IMR-90 (cell line): ENCODE measurements around the gene TNNI2. TPM values are rescaled to one million over a fixed set of nuclear protein-coding genes. Genes with fewer than 3 reads are reported as not detected.

Source experiments
- ATAC-seq: fragments of 200-7000 bp; cut with Tn5 transposase; 2 replicates; pipeline ENCODE4 v1.9.1; 2020; ENCODE audit warnings: low read depth, mild to moderate bottlenecking, moderate library complexity
- BruUV-seq: library from RNA; stranded (reverse); fragments of 400-500 nt; replicated peaks from 2 replicates; lab custom pipeline; 2021; lab: Mats Ljungman, UMichigan
- CTCF ChIA-PET: fragments of 300-600 bp; formaldehyde crosslinking; extraction: SDS; loops from one replicate; lab custom pipeline; 2021; ENCODE audit warnings: antibody characterized with exemption; lab: Yijun Ruan, JAX
- POLR2A ChIA-PET: fragments of 300-600 bp; sonication (Branson Sonifier 250); formaldehyde crosslinking; loops from one replicate; lab custom pipeline; 2022; ENCODE audit warnings: antibody characterized with exemption; ENCODE audit not compliant: unreplicated experiment; lab: Charles Lee
- DNase-seq: peaks from one replicate; pipeline ENCODE4 v3.0.0; 2013
- H2AFZ ChIP-seq: replicated peaks from 2 replicates; pipeline ENCODE3; 2013; ENCODE audit warnings: low read length, mild to moderate bottlenecking; ENCODE audit not compliant: poor library complexity
- H2AK5ac ChIP-seq: 2 replicates; pipeline ENCODE4 v1.6.1; 2013; ENCODE audit warnings: low read depth, low read length, inconsistent platforms
- H2AK9ac ChIP-seq: replicated peaks from 2 replicates; pipeline ENCODE3; 2013; ENCODE audit warnings: mild to moderate bottlenecking, low read depth, low read length, moderate library complexity; ENCODE audit not compliant: poor library complexity
- H2BK120ac ChIP-seq: 2 replicates; pipeline ENCODE4 v1.6.1; 2013; ENCODE audit warnings: low read depth, low read length, inconsistent platforms
- H2BK15ac ChIP-seq: 3 replicates; pipeline ENCODE4 v1.6.1; 2013; ENCODE audit warnings: low read depth, low read length, inconsistent platforms
- H2BK20ac ChIP-seq: 2 replicates; pipeline ENCODE4 v1.6.1; 2013; ENCODE audit warnings: low read depth, mild to moderate bottlenecking, inconsistent platforms, low read length, moderate library complexity
- H2BK5ac ChIP-seq: 2 replicates; pipeline ENCODE4 v1.6.1; 2013; ENCODE audit warnings: mild to moderate bottlenecking, low read depth, low read length, inconsistent platforms; ENCODE audit not compliant: poor library complexity, severe bottlenecking
- H3K14ac ChIP-seq: replicated peaks from 2 replicates; pipeline ENCODE4 v1.6.1; 2013; ENCODE audit warnings: low read depth, low read length, inconsistent platforms
- H3K18ac ChIP-seq: 2 replicates; pipeline ENCODE4 v1.6.1; 2013; ENCODE audit warnings: low read depth, low read length, control low read depth
- H3K23ac ChIP-seq: 2 replicates; pipeline ENCODE4 v1.6.1; 2013; ENCODE audit warnings: low read depth, low read length, inconsistent platforms
- H3K27ac ChIP-seq: 2 replicates; pipeline ENCODE4 v1.5.1; 2013; ENCODE audit warnings: mild to moderate bottlenecking, control low read depth, low read length; ENCODE audit not compliant: insufficient read depth
- H3K27me3 ChIP-seq: 2 replicates; pipeline ENCODE4 v1.6.1; 2013; ENCODE audit warnings: low read length; ENCODE audit not compliant: control insufficient read depth, insufficient read depth
- H3K36me3 ChIP-seq: 2 replicates; pipeline ENCODE4 v1.6.1; 2013; ENCODE audit warnings: low read length, mixed read lengths; ENCODE audit not compliant: control insufficient read depth, insufficient read depth
- H3K4ac ChIP-seq: 2 replicates; pipeline ENCODE4 v1.6.1; 2013; ENCODE audit warnings: low read depth, low read length, inconsistent platforms
- H3K4me1 ChIP-seq: 2 replicates; pipeline ENCODE4 v1.6.1; 2013; ENCODE audit warnings: low read length, mixed read lengths; ENCODE audit not compliant: control insufficient read depth, insufficient read depth
- H3K4me2 ChIP-seq: 2 replicates; pipeline ENCODE4 v1.6.1; 2013; ENCODE audit warnings: low read depth, mild to moderate bottlenecking, control low read depth, low read length, moderate library complexity
- H3K4me3 ChIP-seq: 2 replicates; pipeline ENCODE4 v1.5.1; 2013; ENCODE audit warnings: low read depth, mild to moderate bottlenecking, control low read depth, low read length, moderate library complexity; ENCODE audit not compliant: insufficient read depth
- H3K56ac ChIP-seq: 2 replicates; pipeline ENCODE4 v1.6.1; 2013; ENCODE audit warnings: low read length, inconsistent platforms; ENCODE audit not compliant: insufficient read depth; ENCODE audit errors: extremely low read depth
- H3K79me1 ChIP-seq, 2 experiments: 2 replicates each; pipeline ENCODE4 v1.6.1; 2013; ENCODE audit warnings: low read length in 2 of 2, inconsistent platforms in 1 of 2, low read depth in 1 of 2
- H3K9ac ChIP-seq: 2 replicates; pipeline ENCODE4 v1.6.1; 2013; ENCODE audit warnings: low read depth, low read length, control low read depth
- H3K9me1 ChIP-seq: 2 replicates; pipeline ENCODE4 v1.6.1; 2013; ENCODE audit warnings: low read length, inconsistent platforms; ENCODE audit not compliant: insufficient read depth
- H3K9me3 ChIP-seq: 2 replicates; pipeline ENCODE4 v1.6.1; 2013; ENCODE audit warnings: low read length; ENCODE audit not compliant: control insufficient read depth, insufficient read depth
- H4K20me1 ChIP-seq: 2 replicates; pipeline ENCODE4 v1.6.1; 2013; ENCODE audit warnings: low read length, inconsistent platforms; ENCODE audit not compliant: insufficient read depth
- H4K5ac ChIP-seq: 2 replicates; pipeline ENCODE4 v1.6.1; 2013; ENCODE audit warnings: mild to moderate bottlenecking, low read depth, low read length, control low read depth
- H4K8ac ChIP-seq, 2 experiments: 2 replicates each; pipeline ENCODE4 v1.6.1; 2013; ENCODE audit warnings: low read depth in 2 of 2, low read length in 2 of 2, control low read depth in 1 of 2, inconsistent platforms in 1 of 2
- H4K91ac ChIP-seq: 2 replicates; pipeline ENCODE4 v1.6.1; 2013; ENCODE audit warnings: low read depth, low read length, inconsistent platforms; ENCODE audit not compliant: insufficient read depth
- BHLHE40 ChIP-seq: fragments of 150-350 bp; IDR thresholded peaks from 2 replicates; pipeline ENCODE4 v1.6.1; 2016; ENCODE audit warnings: mild to moderate bottlenecking, low read depth, low read length
- CEBPB ChIP-seq: IDR thresholded peaks from 2 replicates; pipeline ENCODE4 v1.6.1; 2012; ENCODE audit warnings: low read depth, low read length, improper control_type of control experiment
- CHD1 ChIP-seq: IDR thresholded peaks from 2 replicates; pipeline ENCODE4 v1.6.1; 2012; ENCODE audit warnings: low read depth, low read length, improper control_type of control experiment
- CTCF ChIP-seq: conservative IDR thresholded peaks from 2 replicates; pipeline ENCODE4 v1.5.1; 2012; ENCODE audit warnings: mild to moderate bottlenecking, low read depth, low read length, improper control_type of control experiment
- ELK1 ChIP-seq: fragments of 150-350 bp; IDR thresholded peaks from 2 replicates; pipeline ENCODE4 v1.6.1; 2016; ENCODE audit warnings: low read depth, mild to moderate bottlenecking, low read length, moderate library complexity, borderline replicate concordance
- FOS ChIP-seq: fragments of 150-350 bp; IDR thresholded peaks from 2 replicates; pipeline ENCODE4 v1.6.1; 2016; ENCODE audit warnings: low read depth, low read length
- MAZ ChIP-seq: IDR thresholded peaks from 2 replicates; pipeline ENCODE4 v1.6.1; 2012; ENCODE audit warnings: low read depth, mild to moderate bottlenecking, low read length, improper control_type of control experiment, moderate library complexity, borderline replicate concordance
- MXI1 ChIP-seq: IDR thresholded peaks from 2 replicates; pipeline ENCODE4 v1.6.1; 2012; ENCODE audit warnings: low read depth, mild to moderate bottlenecking, low read length, moderate library complexity, borderline replicate concordance
- POLR2A ChIP-seq: IDR thresholded peaks from 2 replicates; pipeline ENCODE4 v1.6.1; 2012; ENCODE audit warnings: mild to moderate bottlenecking, low read depth, low read length
- RAD21 ChIP-seq: IDR thresholded peaks from 2 replicates; pipeline ENCODE4 v1.6.1; 2012; ENCODE audit warnings: low read length, improper control_type of control experiment
- RCOR1 ChIP-seq: IDR thresholded peaks from 2 replicates; pipeline ENCODE4 v1.6.1; 2012; ENCODE audit warnings: mild to moderate bottlenecking, low read length, improper control_type of control experiment; ENCODE audit not compliant: insufficient replicate concordance
- RFX5 ChIP-seq: IDR thresholded peaks from 2 replicates; pipeline ENCODE4 v1.8.0; 2012; ENCODE audit warnings: low read depth, mild to moderate bottlenecking, low read length, moderate library complexity
- SMC3 ChIP-seq: fragments of 150-350 bp; IDR thresholded peaks from 2 replicates; pipeline ENCODE4 v1.6.1; 2016; ENCODE audit warnings: low read depth, mild to moderate bottlenecking, antibody characterized with exemption, low read length, moderate library complexity
- WGBS, 2 experiments: methylation state at CpG; one replicate each; pipeline versions ENCODE4 v1.1.5 to v1.1.7; 2013; ENCODE audit warnings: missing lambda C conversion rate in 2 of 2; ENCODE audit not compliant: insufficient read length in 1 of 2; ENCODE audit errors: extremely low coverage in 2 of 2; 5-methylcytosine and 5-hydroxymethylcytosine counted together
- dilution Hi-C: fragments of 300-500 bp; cut with HindIII; formaldehyde crosslinking; loops from one replicate; pipeline ENCODE4 v1.14.3; 2018; ENCODE audit warnings: low sequenced_read_pairs; ENCODE audit not compliant: unreplicated experiment
- in situ Hi-C: fragments of 300-500 bp; cut with MboI; formaldehyde crosslinking; loops from 3 replicates; pipeline ENCODE4 v1.14.3; 2019; ENCODE audit warnings: low sequenced_read_pairs, inconsistent platforms, mixed read lengths
- intact Hi-C: fragments of 100-400 bp; cut with micrococcal nuclease; formaldehyde crosslinking; loops from 2 replicates; pipeline ENCODE4 v1.10.0; 2022
- polyA plus RNA-seq, 3 experiments: library from polyadenylated mRNA; depleted of rRNA; stranded (reverse); fragments of >200 nt; gene quantifications; 2 replicates each; pipeline ENCODE4 v1.2.3, GENCODE V29; 2012; ENCODE audit warnings: low replicate concordance in 1 of 3
- total RNA-seq: library from RNA; depleted of rRNA; stranded (reverse); fragments of >200 nt; gene quantifications from 2 replicates; pipeline ENCODE4 v1.2.3, GENCODE V29; 2012
- TF ChIP-seq, protein P1 (sequence below): fragments of 150-350 bp; IDR thresholded peaks from 2 replicates; pipeline ENCODE4 v1.6.1; 2017; ENCODE audit warnings: mild to moderate bottlenecking, antibody characterized with exemption, low read length, low read depth

TNNI2 gene
- total and polyA plus RNA-seq, 2 of the 4 experiments (the other 2 are of a cell fraction), result not detected

GRCh38 chr11:1854132-1854948, 15.6 kb downstream of the TNNI2 start:
- Histone ChIP-seq H2BK5ac (no peak overlapping the region), H3K4me1 (no peaks in the 10 kb centered on the region), H3K27ac (no peak overlapping the region), H2AK5ac (no peak overlapping the region), H3K4me2 (no peak overlapping the region), H4K8ac (no peak overlapping the region), H2AK9ac (no peak overlapping the region), H3K4me3 (no peak overlapping the region), H3K36me3 (no peaks in the 10 kb centered on the region), H3K18ac (no peak overlapping the region), H3K56ac (no peak overlapping the region), H2BK20ac (no peak overlapping the region), H3K9me3 (no peaks in the 10 kb centered on the region), H2BK15ac (no peak overlapping the region), H3K14ac (no peak overlapping the region), H4K91ac (no peak overlapping the region), H3K23ac (no peak overlapping the region), H3K9ac (no peak overlapping the region), H3K27me3 (peaks cover 39% of the 10 kb centered on the region), H3K4ac (no peak overlapping the region), H4K5ac (no peak overlapping the region), H2AFZ (no peak overlapping the region), H2BK120ac (no peak overlapping the region), H4K20me1 (no peaks in the 10 kb centered on the region), H3K79me1 (no peaks in the 10 kb centered on the region), H3K9me1 (no peaks in the 10 kb centered on the region)
- WGBS, 2 experiments, result 70% methylated on average over 12 of the region's 27 CpGs; no CpG with 5 or more reads in 1 of the 2 experiments
- TF ChIP-seq BHLHE40 (no peak), MXI1 (no peak), RCOR1 (no peak), FOS (no peak), CHD1 (no peak), CEBPB (no peak), MAZ (no peak), CTCF (no peak), RFX5 (no peak), RAD21 (no peak), SMC3 (no peak), ELK1 (no peak), POLR2A (no peak)
- TF ChIP-seq, protein P1, sequence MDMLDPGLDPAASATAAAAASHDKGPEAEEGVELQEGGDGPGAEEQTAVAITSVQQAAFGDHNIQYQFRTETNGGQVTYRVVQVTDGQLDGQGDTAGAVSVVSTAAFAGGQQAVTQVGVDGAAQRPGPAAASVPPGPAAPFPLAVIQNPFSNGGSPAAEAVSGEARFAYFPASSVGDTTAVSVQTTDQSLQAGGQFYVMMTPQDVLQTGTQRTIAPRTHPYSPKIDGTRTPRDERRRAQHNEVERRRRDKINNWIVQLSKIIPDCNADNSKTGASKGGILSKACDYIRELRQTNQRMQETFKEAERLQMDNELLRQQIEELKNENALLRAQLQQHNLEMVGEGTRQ, result no peak
- ChIA-PET CTCF (no interaction called here), POLR2A (no interaction called here)
- DNase-seq, result no peak
- ATAC-seq, result no peak
- dilution Hi-C loops, result no loop called here
- intact Hi-C loops, result no loop called here
- in situ Hi-C loops, result no loop called here
- no TSS peak for BruUV-seq
